HCT116 (cell line): Measurements from ENCODE around the gene STX12. TPM values are rescaled to one million over a fixed set of nuclear protein-coding genes. Genes with fewer than 3 reads are reported as not detected.
A peak's percentile ranks its signal among the peaks of the same experiment; 100 is the strongest.

Experiments used
- ATAC-seq: fragments of 200-7000 bp; cut with Tn5 transposase; 2 replicates; pipeline ENCODE4 v1.9.1; 2020; ENCODE audit warnings: mild to moderate bottlenecking, moderate library complexity
- BruUV-seq: library from RNA; stranded (reverse); fragments of 400-500 nt; replicated peaks from 2 replicates; lab custom pipeline; 2021; lab: Mats Ljungman, UMichigan
- CTCF ChIA-PET: fragments of 300-600 bp; sonication (Branson Sonifier 250); formaldehyde crosslinking; loops from one replicate; lab custom pipeline; 2021; ENCODE audit warnings: antibody characterized with exemption; lab: Charles Lee
- POLR2A ChIA-PET: fragments of 300-600, 350-600 bp; sonication (Branson Sonifier 250); formaldehyde crosslinking; loops from one replicate; lab custom pipeline; 2021; ENCODE audit warnings: antibody characterized with exemption; lab: Charles Lee
- RAD21 ChIA-PET, 2 experiments: fragments of 300-600 bp; sonication (Branson Sonifier 250); formaldehyde crosslinking; loops; one replicate each; lab custom pipeline; 2023; ENCODE audit warnings: low total read pairs in 2 of 2; ENCODE audit not compliant: uncharacterized antibody in 2 of 2, unreplicated experiment in 2 of 2, low non-redundant PET in 1 of 2; lab: Charles Lee
- DNase-seq: peaks from one replicate; pipeline ENCODE4 v3.0.0-alpha.2; 2010; ENCODE audit warnings: low read depth, low spot score
- H2AFZ ChIP-seq: fragments of 200-600 bp; shearing (Covaris generic), sonication (generic); 2 replicates; pipeline ENCODE4 v1.6.1; 2017; ENCODE audit warnings: low read depth, mixed run types, mixed read lengths, antibody characterized with exemption, low read length; ENCODE audit not compliant: poor library complexity, severe bottlenecking
- H3K27ac ChIP-seq: 2 replicates; pipeline ENCODE4 v1.5.1; 2012; ENCODE audit warnings: low read depth, low read length
- H3K27me3 ChIP-seq: fragments of 200-600 bp; sonication (generic); 2 replicates; pipeline ENCODE4 v1.6.1; 2016; ENCODE audit warnings: mixed run types, low read length, mixed read lengths; ENCODE audit not compliant: insufficient read depth
- H3K36me3 ChIP-seq, 2 experiments: fragments of 200-500 bp in 1 of 2; fragments of 200-600 bp in 1 of 2; sonication (Bioruptor generic) in 1 of 2; sonication (generic) in 1 of 2; 2 replicates each; pipeline versions ENCODE4 v1.5.1 to v1.6.1; 2014 to 2016; ENCODE audit warnings: low read length in 2 of 2, inconsistent platforms in 1 of 2, mixed read lengths in 1 of 2, mixed run types in 1 of 2; ENCODE audit not compliant: insufficient read depth in 2 of 2, control insufficient read depth in 1 of 2
- H3K4me1 ChIP-seq, 2 experiments: fragments of 200-600 bp in 1 of 2; sonication (generic) in 1 of 2; 2 replicates each; pipeline versions ENCODE4 v1.5.1 to v1.6.1; 2012 to 2017; ENCODE audit warnings: low read length in 2 of 2, inconsistent platforms in 1 of 2, mild to moderate bottlenecking in 1 of 2, mixed read lengths in 1 of 2, mixed run types in 1 of 2, moderate library complexity in 1 of 2; ENCODE audit not compliant: insufficient read depth in 2 of 2, control insufficient read depth in 1 of 2
- H3K4me2 ChIP-seq: fragments of 200-600 bp; sonication (generic); 2 replicates; pipeline ENCODE4 v1.6.1; 2017; ENCODE audit warnings: mixed run types, low read length, mixed read lengths
- H3K4me3 ChIP-seq, 2 experiments: fragments of 200-600 bp in 1 of 2; sonication (generic) in 1 of 2; replicated peaks in 1 of 2; 2 replicates each; pipeline ENCODE4 v1.5.1; 2011 to 2016; ENCODE audit warnings: low read length in 2 of 2, control low read depth in 1 of 2, low read depth in 1 of 2, mild to moderate bottlenecking in 1 of 2, mixed read lengths in 1 of 2, mixed run types in 1 of 2
- H3K79me2 ChIP-seq: fragments of 200-600 bp; sonication (generic); 2 replicates; pipeline ENCODE4 v1.6.1; 2017; ENCODE audit warnings: mild to moderate bottlenecking, mixed run types, low read length, moderate library complexity, mixed read lengths; ENCODE audit not compliant: insufficient read depth
- H3K9ac ChIP-seq: fragments of 200-600 bp; sonication (generic); 2 replicates; pipeline ENCODE4 v1.6.1; 2016; ENCODE audit warnings: low read length, mixed read lengths
- H3K9me2 ChIP-seq: fragments of 200-600 bp; sonication (generic), shearing (Covaris generic); 2 replicates; pipeline ENCODE4 v1.6.1; 2017; ENCODE audit warnings: mixed run types, mild to moderate bottlenecking, moderate library complexity; ENCODE audit not compliant: insufficient read depth
- H3K9me3 ChIP-seq, 2 experiments: fragments of 200-500 bp in 1 of 2; fragments of 200-600 bp in 1 of 2; sonication (Bioruptor generic) in 1 of 2; sonication (generic) in 1 of 2; 2 replicates each; pipeline ENCODE4 v1.6.1; 2014 to 2017; ENCODE audit warnings: low read length in 2 of 2, mixed read lengths in 2 of 2, inconsistent platforms in 1 of 2, low read depth in 1 of 2, mild to moderate bottlenecking in 1 of 2, mixed run types in 1 of 2, moderate library complexity in 1 of 2; ENCODE audit not compliant: control insufficient read depth in 1 of 2, insufficient read depth in 1 of 2
- H4K20me1 ChIP-seq: fragments of 200-600 bp; sonication (generic), shearing (Covaris generic); 2 replicates; pipeline ENCODE4 v1.6.1; 2017; ENCODE audit warnings: mixed run types, mild to moderate bottlenecking, moderate library complexity; ENCODE audit not compliant: insufficient read depth
- CBX3 ChIP-seq: IDR thresholded peaks from 2 replicates; pipeline ENCODE4 v1.6.1; 2012; ENCODE audit warnings: low read depth
- EGR1 ChIP-seq: IDR thresholded peaks from 2 replicates; pipeline ENCODE4 v1.6.1; 2012; ENCODE audit warnings: low read depth
- EZH2 ChIP-seq: fragments of 200-600 bp; sonication (generic); IDR thresholded peaks from 2 replicates; pipeline ENCODE4 v1.6.1; 2017; ENCODE audit warnings: antibody characterized with exemption, mixed run types
- EZH2phosphoT487 ChIP-seq: fragments of 200-600 bp; IDR thresholded peaks from 2 replicates; pipeline ENCODE4 v1.6.1; 2018; ENCODE audit warnings: antibody characterized with exemption, borderline replicate concordance
- FOSL1 ChIP-seq: IDR thresholded peaks from 2 replicates; pipeline ENCODE4 v1.6.1; 2012; ENCODE audit warnings: low read depth
- POLR2A ChIP-seq: IDR thresholded peaks from 2 replicates; pipeline ENCODE4 v1.7.0; 2011; ENCODE audit warnings: borderline replicate concordance; ENCODE audit not compliant: insufficient read depth, insufficient read length; ENCODE audit errors: extremely low read depth
- POLR2AphosphoS5 ChIP-seq: IDR thresholded peaks from 2 replicates; pipeline ENCODE4 v1.6.1; 2011; ENCODE audit warnings: mild to moderate bottlenecking, low read depth, low read length, moderate library complexity
- RAD21 ChIP-seq: IDR thresholded peaks from 2 replicates; pipeline ENCODE4 v1.6.1; 2012; ENCODE audit warnings: low read depth, mild to moderate bottlenecking
- SP1 ChIP-seq: IDR thresholded peaks from 2 replicates; pipeline ENCODE4 v1.6.1; 2012; ENCODE audit warnings: low read depth
- SRF ChIP-seq: IDR thresholded peaks from 2 replicates; pipeline ENCODE4 v1.6.1; 2012; ENCODE audit warnings: low read depth
- YY1 ChIP-seq: IDR thresholded peaks from 2 replicates; pipeline ENCODE4 v1.6.1; 2011; ENCODE audit warnings: low read length, low read depth, moderate library complexity, mild to moderate bottlenecking; ENCODE audit not compliant: insufficient replicate concordance; ENCODE audit errors: extremely low read depth
- ZFX ChIP-seq: fragments of 450-650 bp; IDR thresholded peaks from 2 replicates; pipeline ENCODE4 v1.6.1; 2017
- intact Hi-C: fragments of 100-400 bp; cut with micrococcal nuclease; formaldehyde crosslinking; loops from 2 replicates; pipeline ENCODE4 v1.10.0; 2022
- total RNA-seq: library from RNA; stranded (reverse); gene quantifications from one replicate; pipeline ENCODE4 v1.2.1, GENCODE V29; 2021; ENCODE audit not compliant: unreplicated experiment
- TF ChIP-seq, protein P1 (sequence below): IDR thresholded peaks from 2 replicates; pipeline ENCODE4 v1.6.1; 2012; ENCODE audit warnings: low read depth

The STX12 gene
- total RNA-seq, 1 experiment from 2014 or later = 27.6 TPM

DNA sequence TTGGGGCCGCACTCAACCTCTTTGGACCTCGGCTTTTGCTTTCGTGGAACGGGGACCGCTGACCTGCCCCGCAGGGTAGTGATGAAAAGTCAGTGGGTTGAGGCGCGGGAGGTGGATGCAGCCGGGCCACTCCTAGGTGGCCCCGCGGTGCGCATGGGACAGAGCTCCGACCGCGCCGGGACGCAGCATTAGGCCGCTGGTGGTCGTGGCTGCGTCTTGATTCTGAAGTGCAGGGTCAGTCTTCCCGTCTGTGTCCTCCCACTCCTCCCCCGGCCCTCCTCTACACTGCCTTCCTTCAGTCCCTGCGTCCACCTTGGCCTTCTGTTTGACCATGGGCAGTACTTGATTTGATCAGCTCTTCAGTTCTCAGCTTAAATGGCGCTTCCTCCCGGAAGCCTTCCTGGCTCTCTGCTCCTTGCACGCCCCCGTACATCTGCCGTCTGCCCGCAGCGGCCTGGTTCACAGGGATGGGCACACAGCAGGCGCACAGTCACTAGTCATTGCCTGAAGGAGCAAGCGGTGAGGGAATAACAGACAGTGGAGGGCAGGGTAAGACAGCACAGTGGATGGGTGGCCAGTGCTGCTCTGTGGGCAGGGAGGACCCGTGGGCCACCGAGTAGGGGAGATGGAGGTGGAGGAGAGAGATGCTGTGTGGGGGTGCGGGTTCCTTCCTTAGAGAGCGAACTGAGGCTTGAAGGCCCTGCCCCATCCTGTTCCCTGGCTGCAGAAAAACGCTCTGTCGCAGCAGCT lies 100.0 kb downstream of the STX12 start:
- Histone ChIP-seq H3K79me2 (no peaks in the 10 kb centered on the region), H3K4me2 (peak overlapping the region; percentile 100), H4K20me1 (no peaks in the 10 kb centered on the region), H3K27me3 (no peaks in the 10 kb centered on the region), H3K4me1 (peaks cover 8 to 22% of the 10 kb centered on the region in 2 experiments; a peak in 3 of 4 replicates), H3K9ac (peak overlapping the region; percentile 78), H3K27ac (peak overlapping the region; percentile 37; the same call in 1 of the 2 replicates), H3K4me3 (peak overlapping the region; percentile 84 to 95), H3K36me3 (no peaks in the 10 kb centered on the region), H3K9me2 (no peaks in the 10 kb centered on the region), H3K9me3 (no peaks in the 10 kb centered on the region), H2AFZ (peak overlapping the region; percentile 85)
- intact Hi-C loops = no loop called here
- ATAC-seq (peak; percentile 57), DNase-seq (no peak)
- ChIA-PET POLR2A (no interaction called here), CTCF (no interaction called here), RAD21 (no interaction called here)
- TF ChIP-seq EZH2phosphoT487 = no peak
- no peak for TF ChIP-seq FOSL1
- peak; percentile 86 for TF ChIP-seq EGR1
- TF ChIP-seq CBX3 = no peak
- TSS peak; percentile 80 for BruUV-seq

GRCh38 chr1:27873671-27874384 lies 100.8 kb downstream of the STX12 start:
- H3K79me2 ChIP-seq = no peaks in the 10 kb centered on the region
- RAD21 ChIA-PET = no interaction called here
- H4K20me1 ChIP-seq = no peaks in the 10 kb centered on the region
- CTCF ChIA-PET = no interaction called here
- peak overlapping the region; percentile 84 to 95; a peak in 3 of 4 replicates for H3K4me3 ChIP-seq
- peak overlapping the region; percentile 78; the same call in 1 of the 2 replicates for H3K9ac ChIP-seq
- H3K36me3 ChIP-seq = no peaks in the 10 kb centered on the region
- H3K9me2 ChIP-seq = no peaks in the 10 kb centered on the region
- no peak for DNase-seq
- no peaks in the 10 kb centered on the region for H3K9me3 ChIP-seq
- no peak overlapping the region for H3K27ac ChIP-seq
- peak overlapping the region; percentile 100 for H3K4me2 ChIP-seq
- ATAC-seq = no peak
- H2AFZ ChIP-seq = no peak overlapping the region
- H3K4me1 ChIP-seq = peaks cover 8 to 22% of the 10 kb centered on the region in 2 experiments; a peak in 3 of 4 replicates
- BruUV-seq = no TSS peak
- intact Hi-C loops = no loop called here
- TF ChIP-seq POLR2AphosphoS5 (no peak), POLR2A (no peak), ZFX (no peak), YY1 (no peak), SP1 (no peak), SRF (no peak), CBX3 (no peak), RAD21 (no peak), EZH2 (no peak), EZH2phosphoT487 (no peak)
- TF ChIP-seq, protein P1, sequence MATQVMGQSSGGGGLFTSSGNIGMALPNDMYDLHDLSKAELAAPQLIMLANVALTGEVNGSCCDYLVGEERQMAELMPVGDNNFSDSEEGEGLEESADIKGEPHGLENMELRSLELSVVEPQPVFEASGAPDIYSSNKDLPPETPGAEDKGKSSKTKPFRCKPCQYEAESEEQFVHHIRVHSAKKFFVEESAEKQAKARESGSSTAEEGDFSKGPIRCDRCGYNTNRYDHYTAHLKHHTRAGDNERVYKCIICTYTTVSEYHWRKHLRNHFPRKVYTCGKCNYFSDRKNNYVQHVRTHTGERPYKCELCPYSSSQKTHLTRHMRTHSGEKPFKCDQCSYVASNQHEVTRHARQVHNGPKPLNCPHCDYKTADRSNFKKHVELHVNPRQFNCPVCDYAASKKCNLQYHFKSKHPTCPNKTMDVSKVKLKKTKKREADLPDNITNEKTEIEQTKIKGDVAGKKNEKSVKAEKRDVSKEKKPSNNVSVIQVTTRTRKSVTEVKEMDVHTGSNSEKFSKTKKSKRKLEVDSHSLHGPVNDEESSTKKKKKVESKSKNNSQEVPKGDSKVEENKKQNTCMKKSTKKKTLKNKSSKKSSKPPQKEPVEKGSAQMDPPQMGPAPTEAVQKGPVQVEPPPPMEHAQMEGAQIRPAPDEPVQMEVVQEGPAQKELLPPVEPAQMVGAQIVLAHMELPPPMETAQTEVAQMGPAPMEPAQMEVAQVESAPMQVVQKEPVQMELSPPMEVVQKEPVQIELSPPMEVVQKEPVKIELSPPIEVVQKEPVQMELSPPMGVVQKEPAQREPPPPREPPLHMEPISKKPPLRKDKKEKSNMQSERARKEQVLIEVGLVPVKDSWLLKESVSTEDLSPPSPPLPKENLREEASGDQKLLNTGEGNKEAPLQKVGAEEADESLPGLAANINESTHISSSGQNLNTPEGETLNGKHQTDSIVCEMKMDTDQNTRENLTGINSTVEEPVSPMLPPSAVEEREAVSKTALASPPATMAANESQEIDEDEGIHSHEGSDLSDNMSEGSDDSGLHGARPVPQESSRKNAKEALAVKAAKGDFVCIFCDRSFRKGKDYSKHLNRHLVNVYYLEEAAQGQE = no peak
- POLR2A ChIA-PET = no interaction called here
- no peaks in the 10 kb centered on the region for H3K27me3 ChIP-seq
